Measurements from ENCODE around the gene DLGAP3. TPM values are rescaled to one million over a fixed set of nuclear protein-coding genes. Genes with fewer than 3 reads are reported as not detected.

Gene DLGAP3
- total RNA-seq, 1 donor, result not detected

GRCh38 chr1:34858901-34859445 is 70.5 kb downstream of the DLGAP3 start:
- TF ChIP-seq, protein P1, sequence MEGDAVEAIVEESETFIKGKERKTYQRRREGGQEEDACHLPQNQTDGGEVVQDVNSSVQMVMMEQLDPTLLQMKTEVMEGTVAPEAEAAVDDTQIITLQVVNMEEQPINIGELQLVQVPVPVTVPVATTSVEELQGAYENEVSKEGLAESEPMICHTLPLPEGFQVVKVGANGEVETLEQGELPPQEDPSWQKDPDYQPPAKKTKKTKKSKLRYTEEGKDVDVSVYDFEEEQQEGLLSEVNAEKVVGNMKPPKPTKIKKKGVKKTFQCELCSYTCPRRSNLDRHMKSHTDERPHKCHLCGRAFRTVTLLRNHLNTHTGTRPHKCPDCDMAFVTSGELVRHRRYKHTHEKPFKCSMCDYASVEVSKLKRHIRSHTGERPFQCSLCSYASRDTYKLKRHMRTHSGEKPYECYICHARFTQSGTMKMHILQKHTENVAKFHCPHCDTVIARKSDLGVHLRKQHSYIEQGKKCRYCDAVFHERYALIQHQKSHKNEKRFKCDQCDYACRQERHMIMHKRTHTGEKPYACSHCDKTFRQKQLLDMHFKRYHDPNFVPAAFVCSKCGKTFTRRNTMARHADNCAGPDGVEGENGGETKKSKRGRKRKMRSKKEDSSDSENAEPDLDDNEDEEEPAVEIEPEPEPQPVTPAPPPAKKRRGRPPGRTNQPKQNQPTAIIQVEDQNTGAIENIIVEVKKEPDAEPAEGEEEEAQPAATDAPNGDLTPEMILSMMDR (IDR thresholded peaks at IDR 0.05; ENCODE audit: extremely low read depth, low read depth, low read length), result no peak
- H3K79me2 ChIP-seq (ENCODE audit: insufficient read depth, low read length), result peaks cover 50% of the 10 kb centered on the region

DNA sequence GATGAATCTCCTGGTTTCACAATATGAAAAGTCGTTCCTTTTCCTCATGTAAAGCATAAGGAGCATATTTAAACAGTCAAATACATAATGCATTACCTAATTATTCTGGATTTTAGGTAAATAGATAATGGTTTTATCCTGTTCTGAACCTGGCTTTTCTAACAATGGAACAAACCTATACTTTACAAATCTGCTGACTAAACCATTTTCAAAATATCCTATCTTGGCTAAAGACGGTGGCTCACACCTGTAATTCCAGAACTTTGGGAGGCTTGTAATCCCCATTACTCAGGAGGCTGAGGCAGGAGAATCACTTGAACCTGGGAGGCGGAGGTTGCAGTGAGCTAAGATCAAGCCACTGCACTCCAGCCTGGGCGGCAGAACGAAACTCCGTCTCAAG is 72.8 kb downstream of the DLGAP3 start:
- no peaks in the 10 kb centered on the region for H3K9me3 ChIP-seq (ENCODE audit: low read depth, low read length)
- H3K79me2 ChIP-seq (ENCODE audit: insufficient read depth, low read length), result peaks cover 55% of the 10 kb centered on the region
- H2AFZ ChIP-seq (ENCODE audit: low read length), result no peak overlapping the region
- no peak overlapping the region for H3K4me3 ChIP-seq (ENCODE audit: insufficient read depth, low read length)
- DNase-seq (ENCODE audit: insufficient read length, low spot score, missing footprints), result no peak
- TF ChIP-seq, protein P1 (IDR thresholded peaks at IDR 0.05; ENCODE audit: extremely low read depth, low read depth, low read length), result no peak
- peaks cover 38% of the 10 kb centered on the region for H4K20me1 ChIP-seq (ENCODE audit: insufficient read depth, low read length)
- no peaks in the 10 kb centered on the region for H3K27me3 ChIP-seq (ENCODE audit: insufficient read depth, low read length)
- peaks cover 21% of the 10 kb centered on the region for H3K36me3 ChIP-seq (ENCODE audit: insufficient read depth, low read length)
- H3K27ac ChIP-seq (ENCODE audit: low read depth, low read length), result no peak overlapping the region
- H3K4me1 ChIP-seq (ENCODE audit: insufficient read depth, low read length), result peaks cover 19% of the 10 kb centered on the region
- no peak overlapping the region for H3K4me2 ChIP-seq (ENCODE audit: insufficient read depth, low read length)

More at GRCh38 chr1:34858901-34859445, 70.5 kb downstream of the DLGAP3 start:
- Histone ChIP-seq H2AFZ (ENCODE audit: low read length) (peak overlapping the region; percentile 94), H3K27ac (ENCODE audit: low read depth, low read length) (peak overlapping the region; percentile 86), H4K20me1 (ENCODE audit: insufficient read depth, low read length) (peaks cover 25% of the 10 kb centered on the region), H3K4me2 (ENCODE audit: insufficient read depth, low read length) (peak overlapping the region; percentile 94), H3K4me1 (ENCODE audit: insufficient read depth, low read length) (peaks cover 15% of the 10 kb centered on the region), H3K27me3 (ENCODE audit: insufficient read depth, low read length) (peaks cover 5% of the 10 kb centered on the region), H3K36me3 (ENCODE audit: insufficient read depth, low read length) (peaks cover 16% of the 10 kb centered on the region), H3K9me3 (ENCODE audit: low read depth, low read length) (no peaks in the 10 kb centered on the region), H3K4me3 (ENCODE audit: insufficient read depth, low read length) (peak overlapping the region; percentile 95)
- peak; percentile 93 for DNase-seq (ENCODE audit: insufficient read length, low spot score, missing footprints)

DNA sequence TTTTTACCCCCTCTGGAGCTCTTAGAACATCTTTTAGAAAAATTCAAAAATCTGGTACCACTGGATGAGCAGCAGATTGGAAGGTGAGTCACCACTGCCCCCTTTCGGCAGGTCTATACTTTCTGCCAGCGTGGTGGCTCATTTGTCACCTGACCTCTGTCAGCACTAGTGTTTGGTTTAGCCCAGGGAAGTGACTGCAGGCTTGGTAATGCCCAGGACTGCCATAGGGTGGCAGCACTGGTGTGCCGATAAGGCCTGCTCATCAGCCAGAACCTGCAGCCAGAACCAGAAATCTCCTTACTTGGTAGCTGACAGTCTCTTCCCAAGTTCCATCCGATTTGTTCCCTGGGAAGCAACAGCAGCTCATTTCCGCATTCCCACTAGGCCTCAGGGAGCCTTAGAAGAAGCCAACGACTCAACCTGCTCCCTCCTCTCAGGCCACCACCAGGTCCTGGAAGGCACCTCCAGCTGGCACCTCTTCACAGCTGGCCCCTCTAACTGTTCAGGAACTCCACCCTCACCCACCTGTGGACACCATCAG is 76.7 kb downstream of the DLGAP3 start:
- Histone ChIP-seq H3K79me2 (ENCODE audit: insufficient read depth, low read length) (peaks cover 54% of the 10 kb centered on the region), H2AFZ (ENCODE audit: low read length) (no peak overlapping the region), H3K9me3 (ENCODE audit: low read depth, low read length) (no peaks in the 10 kb centered on the region), H3K4me2 (ENCODE audit: insufficient read depth, low read length) (no peak overlapping the region), H3K36me3 (ENCODE audit: insufficient read depth, low read length) (peaks cover 21% of the 10 kb centered on the region), H3K27ac (ENCODE audit: low read depth, low read length) (peak overlapping the region; percentile 18), H3K27me3 (ENCODE audit: insufficient read depth, low read length) (no peaks in the 10 kb centered on the region), H3K4me1 (ENCODE audit: insufficient read depth, low read length) (peaks cover 9% of the 10 kb centered on the region), H4K20me1 (ENCODE audit: insufficient read depth, low read length) (peaks cover 47% of the 10 kb centered on the region), H3K4me3 (ENCODE audit: insufficient read depth, low read length) (no peak overlapping the region)
- DNase-seq (ENCODE audit: insufficient read length, low spot score, missing footprints), result peak; percentile 97
- TF ChIP-seq, protein P1 (IDR thresholded peaks at IDR 0.05; ENCODE audit: extremely low read depth, low read depth, low read length), result peak; percentile 100

GRCh38 chr1:34851431-34852105 is 77.9 kb downstream of the DLGAP3 start:
- TF ChIP-seq, protein P1 (IDR thresholded peaks at IDR 0.05; ENCODE audit: extremely low read depth, low read depth, low read length), result no peak
- Histone ChIP-seq H3K4me2 (ENCODE audit: insufficient read depth, low read length) (no peak overlapping the region), H4K20me1 (ENCODE audit: insufficient read depth, low read length) (peaks cover 47% of the 10 kb centered on the region)

More at GRCh38 chr1:34851431-34852105, 77.9 kb downstream of the DLGAP3 start:
- DNase-seq (ENCODE audit: insufficient read length, low spot score, missing footprints), result no peak
- H3K27me3 ChIP-seq (ENCODE audit: insufficient read depth, low read length), result no peaks in the 10 kb centered on the region
- H3K9me3 ChIP-seq (ENCODE audit: low read depth, low read length), result no peaks in the 10 kb centered on the region
- H3K79me2 ChIP-seq (ENCODE audit: insufficient read depth, low read length), result peaks cover 43% of the 10 kb centered on the region
- H3K4me3 ChIP-seq (ENCODE audit: insufficient read depth, low read length), result no peak overlapping the region
- H3K36me3 ChIP-seq (ENCODE audit: insufficient read depth, low read length), result peaks cover 21% of the 10 kb centered on the region
- H3K27ac ChIP-seq (ENCODE audit: low read depth, low read length), result no peak overlapping the region
- peaks cover 9% of the 10 kb centered on the region for H3K4me1 ChIP-seq (ENCODE audit: insufficient read depth, low read length)
- no peak overlapping the region for H2AFZ ChIP-seq (ENCODE audit: low read length)
